ENCODE data around the gene MYZAP.

The MYZAP gene

DNA sequence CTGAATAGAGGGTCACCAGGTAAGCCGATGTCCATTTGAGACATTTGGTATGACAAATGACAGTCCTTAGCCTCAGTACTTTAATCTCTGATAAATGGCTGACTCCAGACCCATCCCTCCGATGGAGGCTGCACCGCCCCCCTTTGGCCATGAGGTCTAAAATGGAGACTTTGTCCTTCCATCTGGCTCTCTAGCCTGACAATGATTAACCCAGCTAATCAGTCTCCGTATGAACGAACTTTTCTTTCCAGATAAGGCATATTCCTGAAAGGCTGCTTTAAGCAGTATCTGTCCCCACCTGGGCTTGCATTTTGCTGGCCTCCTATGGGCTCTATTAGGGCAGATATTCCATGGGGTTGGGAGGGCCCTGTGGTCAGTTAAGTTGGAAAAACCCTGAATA is 10.8 kb upstream of the MYZAP start:
- no peak for DNase-seq (ENCODE audit: low read depth)

GRCh38 chr15:57582090-57582489 is 9.6 kb upstream of the MYZAP start:
- H3K4me3 ChIP-seq (ENCODE audit: low read depth, low read length), result no peak overlapping the region
- no peak for TF ChIP-seq CTCF (IDR thresholded peaks at IDR 0.05; ENCODE audit: control insufficient read depth, extremely low read depth, insufficient read depth)
- DNase-seq (ENCODE audit: low read depth), result no peak

More for the DNA sequence above, 10.8 kb upstream of the MYZAP start:
- H3K4me3 ChIP-seq (ENCODE audit: low read depth, low read length), result no peak overlapping the region
- TF ChIP-seq CTCF (IDR thresholded peaks at IDR 0.05; ENCODE audit: control insufficient read depth, extremely low read depth, insufficient read depth), result no peak

- DNase-seq (ENCODE audit: low read depth), result no peak
- H3K4me3 ChIP-seq (ENCODE audit: low read depth, low read length), result no peak overlapping the region
- TF ChIP-seq CTCF (IDR thresholded peaks at IDR 0.05; ENCODE audit: control insufficient read depth, extremely low read depth, insufficient read depth), result no peak
Measured at GRCh38 chr15:57583282-57583681, 8.4 kb upstream of the MYZAP start.

DNA sequence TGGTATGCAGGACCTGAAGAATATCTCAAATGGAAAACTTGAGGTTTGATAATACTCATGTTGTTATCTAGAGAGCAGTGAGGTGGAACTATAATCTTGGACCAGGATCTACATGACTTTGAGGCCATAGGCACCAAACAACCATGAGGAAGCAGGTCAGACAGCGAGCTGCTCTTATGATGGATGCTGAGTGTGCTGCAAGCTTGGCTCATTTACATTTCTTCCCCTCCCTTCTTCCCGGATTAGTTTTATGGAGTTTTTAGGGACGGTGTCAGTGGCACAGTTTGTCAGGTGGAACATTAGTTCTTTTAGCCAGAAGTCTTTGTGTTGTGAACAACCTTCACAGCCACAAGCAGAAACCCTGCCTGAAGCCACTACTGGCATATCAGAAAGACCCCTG is 8.0 kb upstream of the MYZAP start:
- DNase-seq (ENCODE audit: low read depth), result no peak
- TF ChIP-seq CTCF (IDR thresholded peaks at IDR 0.05; ENCODE audit: control insufficient read depth, extremely low read depth, insufficient read depth), result no peak
- no peak overlapping the region for H3K4me3 ChIP-seq (ENCODE audit: low read depth, low read length)

- DNase-seq (ENCODE audit: low read depth), result no peak
- H3K4me3 ChIP-seq (ENCODE audit: low read depth, low read length), result no peak overlapping the region
- TF ChIP-seq CTCF (IDR thresholded peaks at IDR 0.05; ENCODE audit: control insufficient read depth, extremely low read depth, insufficient read depth), result no peak
Measured at GRCh38 chr15:57586661-57587424, 4.9 kb upstream of the MYZAP start.

GRCh38 chr15:57589281-57589680 is 2.4 kb upstream of the MYZAP start:
- TF ChIP-seq CTCF (IDR thresholded peaks at IDR 0.05; ENCODE audit: control insufficient read depth, extremely low read depth, insufficient read depth), result no peak
- H3K4me3 ChIP-seq (ENCODE audit: low read depth, low read length), result no peak overlapping the region
- DNase-seq (ENCODE audit: low read depth), result no peak

DNA sequence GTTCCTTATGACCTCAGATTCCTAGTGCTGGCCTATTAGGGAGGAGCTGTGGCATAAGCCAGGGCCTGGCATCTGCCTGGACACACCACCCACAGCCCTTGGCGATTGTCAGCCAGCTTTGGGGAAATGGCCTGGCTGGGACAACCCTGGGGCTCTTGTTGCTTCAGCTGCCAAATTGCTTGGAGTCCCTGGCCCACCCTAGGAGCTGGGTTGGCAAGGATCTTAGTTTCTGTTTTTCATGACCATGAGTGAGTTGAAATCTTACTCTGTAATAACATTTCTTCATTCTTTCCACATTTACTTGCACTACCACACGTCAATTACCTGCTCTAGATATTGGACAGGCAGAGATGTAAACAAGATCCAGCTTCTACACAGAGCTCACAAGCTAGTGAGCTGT is 1.9 kb upstream of the MYZAP start:
- TF ChIP-seq CTCF (IDR thresholded peaks at IDR 0.05; ENCODE audit: control insufficient read depth, extremely low read depth, insufficient read depth), result no peak
- DNase-seq (ENCODE audit: low read depth), result no peak
- H3K4me3 ChIP-seq (ENCODE audit: low read depth, low read length), result no peak overlapping the region
